ENCODE measurements around the gene RNF19B.
A peak's percentile ranks its signal among the peaks of the same experiment; 100 is the strongest.

Gene RNF19B

GRCh38 chr1:33007190-33008050, 42.8 kb upstream of the RNF19B start:
- Histone ChIP-seq H3K4me3 (ENCODE audit: insufficient read depth in 1 of 2, low read depth in 1 of 2, low read length in 2 of 2) (no peak overlapping the region), H2AK5ac (ENCODE audit: low read length, severe bottlenecking) (no peak overlapping the region), H3K18ac (ENCODE audit: low read depth in 1 of 2, low read length in 2 of 2) (no peak overlapping the region), H3K14ac (ENCODE audit: low read length in 2 of 2) (no peak overlapping the region), H3K27ac (ENCODE audit: low read length, poor library complexity, severe bottlenecking) (no peak overlapping the region), H3K4me1 (ENCODE audit: control insufficient read depth, insufficient read depth, low read depth, low read length) (peaks cover 8% of the 10 kb centered on the region), H4K91ac (ENCODE audit: low read length) (no peak overlapping the region), H4K8ac (ENCODE audit: low read length) (no peak overlapping the region), H2BK120ac (ENCODE audit: low read depth, low read length) (no peak overlapping the region), H2BK12ac (ENCODE audit: low read length in 2 of 2) (no peak overlapping the region), H3K9me3 (ENCODE audit: control insufficient read depth, low read length) (no peaks in the 10 kb centered on the region), H3K27me3 (ENCODE audit: control insufficient read depth in 1 of 2, insufficient read depth in 1 of 2, low read length in 2 of 2) (no peaks in the 10 kb centered on the region), H3K4ac (ENCODE audit: low read depth in 1 of 2, low read length in 2 of 2) (no peak overlapping the region), H2BK15ac (ENCODE audit: low read depth, poor library complexity, severe bottlenecking) (no peak overlapping the region), H3K79me1 (replicated peaks; ENCODE audit: low read length, poor library complexity, severe bottlenecking) (peaks cover 5% of the 10 kb centered on the region), H3K36me3 (ENCODE audit: control insufficient read depth in 1 of 2, insufficient read depth in 2 of 2, low read depth in 1 of 2, low read length in 2 of 2) (peaks cover 20 to 28% of the 10 kb centered on the region in 2 experiments), H2AFZ (ENCODE audit: low read depth, low read length) (no peak overlapping the region), H2BK5ac (ENCODE audit: low read depth, low read length, poor library complexity, severe bottlenecking) (no peak overlapping the region), H3K9ac (ENCODE audit: low read length) (peak overlapping the region; percentile 20), H3K4me2 (ENCODE audit: low read length, poor library complexity, severe bottlenecking) (no peak overlapping the region), H3K23ac (ENCODE audit: low read length in 2 of 2) (no peak overlapping the region)
- 66% methylated on average over 5 of the region's 6 CpGs for WGBS
- DNase-seq: peak; percentile 88

- no peak overlapping the region for H3K4ac ChIP-seq (ENCODE audit: low read depth in 1 of 2, low read length in 2 of 2)
Observed at GRCh38 chr1:33005838-33006421, 41.3 kb upstream of the RNF19B start.

GRCh38 chr1:33005117-33005837, 40.7 kb upstream of the RNF19B start:
- peak; percentile 28 for DNase-seq
- H3K9ac ChIP-seq (ENCODE audit: low read length): no peak overlapping the region
- H2AK5ac ChIP-seq (ENCODE audit: low read length, severe bottlenecking): no peak overlapping the region
- WGBS: 86% methylated on average over 1 of the region's 2 CpGs
- H3K14ac ChIP-seq (ENCODE audit: low read length in 2 of 2): no peak overlapping the region
- no peak overlapping the region for H3K27ac ChIP-seq (ENCODE audit: low read length, poor library complexity, severe bottlenecking)
- no peaks in the 10 kb centered on the region for H3K27me3 ChIP-seq (ENCODE audit: control insufficient read depth in 1 of 2, insufficient read depth in 1 of 2, low read length in 2 of 2)
- no peak overlapping the region for H2BK120ac ChIP-seq (ENCODE audit: low read depth, low read length)
- peaks cover 11 to 23% of the 10 kb centered on the region in 2 experiments for H3K36me3 ChIP-seq (ENCODE audit: control insufficient read depth in 1 of 2, insufficient read depth in 2 of 2, low read depth in 1 of 2, low read length in 2 of 2)
- no peak overlapping the region for H2BK15ac ChIP-seq (ENCODE audit: low read depth, poor library complexity, severe bottlenecking)
- H3K4me3 ChIP-seq (ENCODE audit: insufficient read depth in 1 of 2, low read depth in 1 of 2, low read length in 2 of 2): no peak overlapping the region
- no peak overlapping the region for H4K91ac ChIP-seq (ENCODE audit: low read length)
- no peak overlapping the region for H3K4ac ChIP-seq (ENCODE audit: low read depth in 1 of 2, low read length in 2 of 2)
- no peaks in the 10 kb centered on the region for H3K9me3 ChIP-seq (ENCODE audit: control insufficient read depth, low read length)
- no peak overlapping the region for H2BK5ac ChIP-seq (ENCODE audit: low read depth, low read length, poor library complexity, severe bottlenecking)
- peaks cover 5% of the 10 kb centered on the region for H3K4me1 ChIP-seq (ENCODE audit: control insufficient read depth, insufficient read depth, low read depth, low read length)
- no peak overlapping the region for H4K8ac ChIP-seq (ENCODE audit: low read length)
- H3K18ac ChIP-seq (ENCODE audit: low read depth in 1 of 2, low read length in 2 of 2): peak overlapping the region in 1 of 2 experiments; percentile 29
- H3K4me2 ChIP-seq (ENCODE audit: low read length, poor library complexity, severe bottlenecking): no peak overlapping the region
- no peak overlapping the region for H2AFZ ChIP-seq (ENCODE audit: low read depth, low read length)
- peak overlapping the region in 1 of 2 experiments; percentile 40 for H2BK12ac ChIP-seq (ENCODE audit: low read length in 2 of 2)
- H3K23ac ChIP-seq (ENCODE audit: low read length in 2 of 2): no peak overlapping the region
- peaks cover 10% of the 10 kb centered on the region for H3K79me1 ChIP-seq (replicated peaks; ENCODE audit: low read length, poor library complexity, severe bottlenecking)

More at GRCh38 chr1:33005838-33006421, 41.3 kb upstream of the RNF19B start:
- Histone ChIP-seq H2AK5ac (ENCODE audit: low read length, severe bottlenecking) (no peak overlapping the region), H4K8ac (ENCODE audit: low read length) (no peak overlapping the region), H3K14ac (ENCODE audit: low read length in 2 of 2) (no peak overlapping the region), H3K27ac (ENCODE audit: low read length, poor library complexity, severe bottlenecking) (no peak overlapping the region), H3K36me3 (ENCODE audit: control insufficient read depth in 1 of 2, insufficient read depth in 2 of 2, low read depth in 1 of 2, low read length in 2 of 2) (peaks cover 14 to 23% of the 10 kb centered on the region in 2 experiments), H3K9ac (ENCODE audit: low read length) (no peak overlapping the region), H3K4me3 (ENCODE audit: insufficient read depth in 1 of 2, low read depth in 1 of 2, low read length in 2 of 2) (no peak overlapping the region), H3K9me3 (ENCODE audit: control insufficient read depth, low read length) (no peaks in the 10 kb centered on the region), H3K23ac (ENCODE audit: low read length in 2 of 2) (no peak overlapping the region), H2BK5ac (ENCODE audit: low read depth, low read length, poor library complexity, severe bottlenecking) (no peak overlapping the region), H4K91ac (ENCODE audit: low read length) (peak overlapping the region; percentile 52), H2AFZ (ENCODE audit: low read depth, low read length) (no peak overlapping the region), H2BK12ac (ENCODE audit: low read length in 2 of 2) (peak overlapping the region; percentile 6 to 40), H3K4me2 (ENCODE audit: low read length, poor library complexity, severe bottlenecking) (no peak overlapping the region), H3K79me1 (replicated peaks; ENCODE audit: low read length, poor library complexity, severe bottlenecking) (peaks cover 5% of the 10 kb centered on the region), H3K27me3 (ENCODE audit: control insufficient read depth in 1 of 2, insufficient read depth in 1 of 2, low read length in 2 of 2) (no peaks in the 10 kb centered on the region), H3K18ac (ENCODE audit: low read depth in 1 of 2, low read length in 2 of 2) (peak overlapping the region in 1 of 2 experiments; percentile 46), H2BK120ac (ENCODE audit: low read depth, low read length) (no peak overlapping the region), H3K4me1 (ENCODE audit: control insufficient read depth, insufficient read depth, low read depth, low read length) (peaks cover 5% of the 10 kb centered on the region), H2BK15ac (ENCODE audit: low read depth, poor library complexity, severe bottlenecking) (no peak overlapping the region)
- no peak for DNase-seq
- WGBS: 93% methylated on average over 9 of the region's 9 CpGs

GRCh38 chr1:33004613-33005012, 40.0 kb upstream of the RNF19B start:
- Histone ChIP-seq H2BK12ac (ENCODE audit: low read length in 2 of 2) (no peak overlapping the region), H3K9me3 (ENCODE audit: control insufficient read depth, low read length) (no peaks in the 10 kb centered on the region), H4K91ac (ENCODE audit: low read length) (no peak overlapping the region), H3K27me3 (ENCODE audit: control insufficient read depth in 1 of 2, insufficient read depth in 1 of 2, low read length in 2 of 2) (no peaks in the 10 kb centered on the region), H2BK120ac (ENCODE audit: low read depth, low read length) (no peak overlapping the region), H3K9ac (ENCODE audit: low read length) (no peak overlapping the region), H2BK15ac (ENCODE audit: low read depth, poor library complexity, severe bottlenecking) (no peak overlapping the region), H3K4me1 (ENCODE audit: control insufficient read depth, insufficient read depth, low read depth, low read length) (peaks cover 5% of the 10 kb centered on the region), H3K4ac (ENCODE audit: low read depth in 1 of 2, low read length in 2 of 2) (no peak overlapping the region), H3K79me1 (replicated peaks; ENCODE audit: low read length, poor library complexity, severe bottlenecking) (peaks cover 10% of the 10 kb centered on the region), H3K23ac (ENCODE audit: low read length in 2 of 2) (no peak overlapping the region), H3K14ac (ENCODE audit: low read length in 2 of 2) (no peak overlapping the region), H3K36me3 (ENCODE audit: control insufficient read depth in 1 of 2, insufficient read depth in 2 of 2, low read depth in 1 of 2, low read length in 2 of 2) (peaks cover 11 to 22% of the 10 kb centered on the region in 2 experiments), H3K27ac (ENCODE audit: low read length, poor library complexity, severe bottlenecking) (no peak overlapping the region), H2AK5ac (ENCODE audit: low read length, severe bottlenecking) (no peak overlapping the region), H3K18ac (ENCODE audit: low read depth in 1 of 2, low read length in 2 of 2) (peak overlapping the region in 1 of 2 experiments; percentile 29), H2BK5ac (ENCODE audit: low read depth, low read length, poor library complexity, severe bottlenecking) (no peak overlapping the region), H3K4me2 (ENCODE audit: low read length, poor library complexity, severe bottlenecking) (no peak overlapping the region), H4K8ac (ENCODE audit: low read length) (no peak overlapping the region), H2AFZ (ENCODE audit: low read depth, low read length) (no peak overlapping the region), H3K4me3 (ENCODE audit: insufficient read depth in 1 of 2, low read depth in 1 of 2, low read length in 2 of 2) (no peak overlapping the region)
- DNase-seq: peak; percentile 34
- WGBS: 98% methylated on average over 1 of the region's 2 CpGs

All from mesenchymal stem cell (in vitro differentiated cells and primary cell).